ENCODE results near the gene PANK1. TPM values are rescaled to one million over a fixed set of nuclear protein-coding genes. Genes with fewer than 3 reads are reported as not detected.

Gene PANK1
- total and polyA plus RNA-seq, 2 of the 8 experiments (the other 6 are each of a cell fraction or from before 2014, with no cell fraction given) = 18.5 to 40.4 TPM

DNA sequence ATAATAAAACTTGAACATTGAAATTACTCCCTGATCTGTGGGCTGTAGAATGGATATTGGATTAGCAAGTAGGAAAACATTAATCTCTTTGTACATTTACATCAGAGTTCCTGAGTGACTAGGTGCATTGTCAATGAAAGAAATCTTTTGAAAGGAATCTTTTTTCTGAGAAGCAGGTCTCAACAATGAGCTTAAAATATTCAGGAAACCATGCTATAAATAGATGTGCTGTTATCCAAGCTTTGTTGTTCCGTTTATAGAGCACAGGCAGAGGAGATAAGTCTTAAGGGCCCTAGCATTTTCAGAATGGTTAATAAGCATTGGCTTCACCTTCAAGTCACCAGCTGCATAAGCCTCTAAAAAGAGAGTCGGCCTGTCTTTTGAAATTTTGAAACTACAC is 68.3 kb downstream of the PANK1 start:
- Histone ChIP-seq H3K27ac (ENCODE audit: low read depth, low read length) (no peak overlapping the region), H3K27me3 (replicated peaks in 1 of 4; ENCODE audit: control insufficient read depth in 3 of 4, extremely low read depth in 1 of 4, insufficient read depth in 3 of 4, low read length in 3 of 4) (no peaks in the 10 kb centered on the region), H3K23me2 (ENCODE audit: low read depth, low read length) (no peaks in the 10 kb centered on the region), H3K18ac (ENCODE audit: extremely low read depth, low read length) (no peak overlapping the region), H3K4me3 (ENCODE audit: extremely low read depth in 1 of 4, insufficient read depth in 2 of 4, low read depth in 3 of 4, low read length in 4 of 4) (no peak overlapping the region), H4K5ac (ENCODE audit: insufficient read length, low read depth, low read length) (no peak overlapping the region), H3K36me3 (ENCODE audit: control insufficient read depth in 2 of 4, insufficient read depth in 4 of 4, low read length in 3 of 4) (no peaks in the 10 kb centered on the region), H3K79me2 (ENCODE audit: control insufficient read depth in 1 of 2, insufficient read depth in 2 of 2, low read length in 2 of 2) (no peaks in the 10 kb centered on the region), H2AK5ac (ENCODE audit: low read depth, low read length) (no peak overlapping the region), H3K4me2 (ENCODE audit: insufficient read depth in 1 of 2, low read depth in 2 of 2, low read length in 2 of 2) (no peak overlapping the region), H3K14ac (ENCODE audit: insufficient read length) (no peak overlapping the region), H2BK20ac (ENCODE audit: low read length) (no peak overlapping the region), H3K9me3 (ENCODE audit: insufficient read depth in 2 of 2, low read depth in 1 of 2, low read length in 1 of 2) (no peaks in the 10 kb centered on the region), H3K79me1 (ENCODE audit: low read depth, low read length) (no peaks in the 10 kb centered on the region), H3K4ac (replicated peaks; ENCODE audit: insufficient read length, low read depth, low read length) (no peak overlapping the region), H4K91ac (replicated peaks; ENCODE audit: insufficient read length, low read length) (no peak overlapping the region), H3K4me1 (replicated peaks in 1 of 4; ENCODE audit: control insufficient read depth in 3 of 4, insufficient read depth in 4 of 4, low read length in 3 of 4) (no peaks in the 10 kb centered on the region), H2BK120ac (replicated peaks; ENCODE audit: low read depth, low read length) (no peak overlapping the region), H2BK15ac (ENCODE audit: low read length) (no peak overlapping the region), H4K20me1 (replicated peaks in 1 of 2; ENCODE audit: control insufficient read depth in 1 of 2, insufficient read depth in 2 of 2, low read length in 2 of 2) (no peaks in the 10 kb centered on the region), H2BK12ac (ENCODE audit: low read depth, low read length) (no peak overlapping the region), H3K23ac (ENCODE audit: insufficient read length) (no peak overlapping the region), H3K9ac (replicated peaks in 1 of 4; ENCODE audit: extremely low read depth in 1 of 4, low read depth in 3 of 4, low read length in 3 of 4) (no peak overlapping the region), H4K8ac (ENCODE audit: extremely low read depth, insufficient read depth, low read length) (no peak overlapping the region), H2BK5ac (ENCODE audit: low read depth, low read length) (no peak overlapping the region), H3K56ac (replicated peaks; ENCODE audit: insufficient read length, low read depth, low read length) (no peak overlapping the region), H2AFZ (ENCODE audit: low read length) (no peak overlapping the region)
- FAIRE-seq (no peak), DNase-seq (ENCODE audit: low read depth in 1 of 2, low spot score in 2 of 2) (no peak)
- POLR2A ChIA-PET (ENCODE audit: partially characterized antibody) = no interaction called here
- WGBS, 2 experiments (ENCODE audit: extremely low coverage in 1 of 2, insufficient coverage in 1 of 2, insufficient read length in 1 of 2, insufficient replicate concordance in 2 of 2, low coverage in 1 of 2, low lambda C conversion rate in 2 of 2, missing lambda C conversion rate in 1 of 2) = 90% methylated on average over 2 of the region's 2 CpGs; no CpG with 5 or more reads in 1 of the 2 experiments
- CTCF ChIA-PET (ENCODE audit: partially characterized antibody) = no interaction called here
- TF ChIP-seq SUZ12 (IDR thresholded peaks at IDR 0.05; ENCODE audit: low read length) = no peak
- no peak for TF ChIP-seq TBP (IDR thresholded peaks at IDR 0.05; ENCODE audit: low read depth, low read length)
- no peak for TF ChIP-seq CBX8 (IDR thresholded peaks at IDR 0.05; ENCODE audit: borderline replicate concordance, low read depth, low read length)

All from H1 (cell line).